IMR-90 (cell line): ENCODE measurements around the gene HIF1A. TPM values are rescaled to one million over a fixed set of nuclear protein-coding genes. Genes with fewer than 3 reads are reported as not detected.

Source experiments
- ATAC-seq: fragments of 200-7000 bp; cut with Tn5 transposase; 2 replicates; pipeline ENCODE4 v1.9.1; 2020; ENCODE audit warnings: low read depth, mild to moderate bottlenecking, moderate library complexity
- BruUV-seq: library from RNA; stranded (reverse); fragments of 400-500 nt; replicated peaks from 2 replicates; lab custom pipeline; 2021; lab: Mats Ljungman, UMichigan
- CTCF ChIA-PET: fragments of 300-600 bp; formaldehyde crosslinking; extraction: SDS; loops from one replicate; lab custom pipeline; 2021; ENCODE audit warnings: antibody characterized with exemption; lab: Yijun Ruan, JAX
- POLR2A ChIA-PET: fragments of 300-600 bp; sonication (Branson Sonifier 250); formaldehyde crosslinking; loops from one replicate; lab custom pipeline; 2022; ENCODE audit warnings: antibody characterized with exemption; ENCODE audit not compliant: unreplicated experiment; lab: Charles Lee
- DNase-seq: peaks from one replicate; pipeline ENCODE4 v3.0.0; 2013
- H2AFZ ChIP-seq: replicated peaks from 2 replicates; pipeline ENCODE3; 2013; ENCODE audit warnings: low read length, mild to moderate bottlenecking; ENCODE audit not compliant: poor library complexity
- H2AK5ac ChIP-seq: 2 replicates; pipeline ENCODE4 v1.6.1; 2013; ENCODE audit warnings: low read depth, low read length, inconsistent platforms
- H2AK9ac ChIP-seq: replicated peaks from 2 replicates; pipeline ENCODE3; 2013; ENCODE audit warnings: mild to moderate bottlenecking, low read depth, low read length, moderate library complexity; ENCODE audit not compliant: poor library complexity
- H2BK120ac ChIP-seq: 2 replicates; pipeline ENCODE4 v1.6.1; 2013; ENCODE audit warnings: low read depth, low read length, inconsistent platforms
- H2BK15ac ChIP-seq: 3 replicates; pipeline ENCODE4 v1.6.1; 2013; ENCODE audit warnings: low read depth, low read length, inconsistent platforms
- H2BK20ac ChIP-seq: 2 replicates; pipeline ENCODE4 v1.6.1; 2013; ENCODE audit warnings: low read depth, mild to moderate bottlenecking, inconsistent platforms, low read length, moderate library complexity
- H2BK5ac ChIP-seq: 2 replicates; pipeline ENCODE4 v1.6.1; 2013; ENCODE audit warnings: mild to moderate bottlenecking, low read depth, low read length, inconsistent platforms; ENCODE audit not compliant: poor library complexity, severe bottlenecking
- H3K14ac ChIP-seq: replicated peaks from 2 replicates; pipeline ENCODE4 v1.6.1; 2013; ENCODE audit warnings: low read depth, low read length, inconsistent platforms
- H3K18ac ChIP-seq: 2 replicates; pipeline ENCODE4 v1.6.1; 2013; ENCODE audit warnings: low read depth, low read length, control low read depth
- H3K23ac ChIP-seq: 2 replicates; pipeline ENCODE4 v1.6.1; 2013; ENCODE audit warnings: low read depth, low read length, inconsistent platforms
- H3K27ac ChIP-seq: 2 replicates; pipeline ENCODE4 v1.5.1; 2013; ENCODE audit warnings: mild to moderate bottlenecking, control low read depth, low read length; ENCODE audit not compliant: insufficient read depth
- H3K27me3 ChIP-seq: 2 replicates; pipeline ENCODE4 v1.6.1; 2013; ENCODE audit warnings: low read length; ENCODE audit not compliant: control insufficient read depth, insufficient read depth
- H3K36me3 ChIP-seq: 2 replicates; pipeline ENCODE4 v1.6.1; 2013; ENCODE audit warnings: low read length, mixed read lengths; ENCODE audit not compliant: control insufficient read depth, insufficient read depth
- H3K4ac ChIP-seq: 2 replicates; pipeline ENCODE4 v1.6.1; 2013; ENCODE audit warnings: low read depth, low read length, inconsistent platforms
- H3K4me1 ChIP-seq: 2 replicates; pipeline ENCODE4 v1.6.1; 2013; ENCODE audit warnings: low read length, mixed read lengths; ENCODE audit not compliant: control insufficient read depth, insufficient read depth
- H3K4me2 ChIP-seq: 2 replicates; pipeline ENCODE4 v1.6.1; 2013; ENCODE audit warnings: low read depth, mild to moderate bottlenecking, control low read depth, low read length, moderate library complexity
- H3K4me3 ChIP-seq: 2 replicates; pipeline ENCODE4 v1.5.1; 2013; ENCODE audit warnings: low read depth, mild to moderate bottlenecking, control low read depth, low read length, moderate library complexity; ENCODE audit not compliant: insufficient read depth
- H3K56ac ChIP-seq: 2 replicates; pipeline ENCODE4 v1.6.1; 2013; ENCODE audit warnings: low read length, inconsistent platforms; ENCODE audit not compliant: insufficient read depth; ENCODE audit errors: extremely low read depth
- H3K79me1 ChIP-seq, 2 experiments: 2 replicates each; pipeline ENCODE4 v1.6.1; 2013; ENCODE audit warnings: low read length in 2 of 2, inconsistent platforms in 1 of 2, low read depth in 1 of 2
- H3K9ac ChIP-seq: 2 replicates; pipeline ENCODE4 v1.6.1; 2013; ENCODE audit warnings: low read depth, low read length, control low read depth
- H3K9me1 ChIP-seq: 2 replicates; pipeline ENCODE4 v1.6.1; 2013; ENCODE audit warnings: low read length, inconsistent platforms; ENCODE audit not compliant: insufficient read depth
- H3K9me3 ChIP-seq: 2 replicates; pipeline ENCODE4 v1.6.1; 2013; ENCODE audit warnings: low read length; ENCODE audit not compliant: control insufficient read depth, insufficient read depth
- H4K20me1 ChIP-seq: 2 replicates; pipeline ENCODE4 v1.6.1; 2013; ENCODE audit warnings: low read length, inconsistent platforms; ENCODE audit not compliant: insufficient read depth
- H4K5ac ChIP-seq: 2 replicates; pipeline ENCODE4 v1.6.1; 2013; ENCODE audit warnings: mild to moderate bottlenecking, low read depth, low read length, control low read depth
- H4K8ac ChIP-seq, 2 experiments: 2 replicates each; pipeline ENCODE4 v1.6.1; 2013; ENCODE audit warnings: low read depth in 2 of 2, low read length in 2 of 2, control low read depth in 1 of 2, inconsistent platforms in 1 of 2
- H4K91ac ChIP-seq: 2 replicates; pipeline ENCODE4 v1.6.1; 2013; ENCODE audit warnings: low read depth, low read length, inconsistent platforms; ENCODE audit not compliant: insufficient read depth
- CEBPB ChIP-seq: IDR thresholded peaks from 2 replicates; pipeline ENCODE4 v1.6.1; 2012; ENCODE audit warnings: low read depth, low read length, improper control_type of control experiment
- CHD1 ChIP-seq: IDR thresholded peaks from 2 replicates; pipeline ENCODE4 v1.6.1; 2012; ENCODE audit warnings: low read depth, low read length, improper control_type of control experiment
- FOS ChIP-seq: fragments of 150-350 bp; IDR thresholded peaks from 2 replicates; pipeline ENCODE4 v1.6.1; 2016; ENCODE audit warnings: low read depth, low read length
- MAZ ChIP-seq: IDR thresholded peaks from 2 replicates; pipeline ENCODE4 v1.6.1; 2012; ENCODE audit warnings: low read depth, mild to moderate bottlenecking, low read length, improper control_type of control experiment, moderate library complexity, borderline replicate concordance
- MXI1 ChIP-seq: IDR thresholded peaks from 2 replicates; pipeline ENCODE4 v1.6.1; 2012; ENCODE audit warnings: low read depth, mild to moderate bottlenecking, low read length, moderate library complexity, borderline replicate concordance
- NFE2L2 ChIP-seq: fragments of 150-350 bp; IDR thresholded peaks from 2 replicates; pipeline ENCODE4 v1.6.1; 2016; ENCODE audit warnings: low read depth, mild to moderate bottlenecking, low read length
- POLR2A ChIP-seq: IDR thresholded peaks from 2 replicates; pipeline ENCODE4 v1.6.1; 2012; ENCODE audit warnings: mild to moderate bottlenecking, low read depth, low read length
- RCOR1 ChIP-seq: IDR thresholded peaks from 2 replicates; pipeline ENCODE4 v1.6.1; 2012; ENCODE audit warnings: mild to moderate bottlenecking, low read length, improper control_type of control experiment; ENCODE audit not compliant: insufficient replicate concordance
- RFX5 ChIP-seq: IDR thresholded peaks from 2 replicates; pipeline ENCODE4 v1.8.0; 2012; ENCODE audit warnings: low read depth, mild to moderate bottlenecking, low read length, moderate library complexity
- SMC3 ChIP-seq: fragments of 150-350 bp; IDR thresholded peaks from 2 replicates; pipeline ENCODE4 v1.6.1; 2016; ENCODE audit warnings: low read depth, mild to moderate bottlenecking, antibody characterized with exemption, low read length, moderate library complexity
- WGBS, 2 experiments: methylation state at CpG; one replicate each; pipeline versions ENCODE4 v1.1.5 to v1.1.7; 2013; ENCODE audit warnings: missing lambda C conversion rate in 2 of 2; ENCODE audit not compliant: insufficient read length in 1 of 2; ENCODE audit errors: extremely low coverage in 2 of 2; 5-methylcytosine and 5-hydroxymethylcytosine counted together
- dilution Hi-C: fragments of 300-500 bp; cut with HindIII; formaldehyde crosslinking; loops from one replicate; pipeline ENCODE4 v1.14.3; 2018; ENCODE audit warnings: low sequenced_read_pairs; ENCODE audit not compliant: unreplicated experiment
- in situ Hi-C: fragments of 300-500 bp; cut with MboI; formaldehyde crosslinking; loops from 3 replicates; pipeline ENCODE4 v1.14.3; 2019; ENCODE audit warnings: low sequenced_read_pairs, inconsistent platforms, mixed read lengths
- intact Hi-C: fragments of 100-400 bp; cut with micrococcal nuclease; formaldehyde crosslinking; loops from 2 replicates; pipeline ENCODE4 v1.10.0; 2022
- polyA plus RNA-seq, 3 experiments: library from polyadenylated mRNA; depleted of rRNA; stranded (reverse); fragments of >200 nt; gene quantifications; 2 replicates each; pipeline ENCODE4 v1.2.3, GENCODE V29; 2012; ENCODE audit warnings: low replicate concordance in 1 of 3
- total RNA-seq: library from RNA; depleted of rRNA; stranded (reverse); fragments of >200 nt; gene quantifications from 2 replicates; pipeline ENCODE4 v1.2.3, GENCODE V29; 2012
- TF ChIP-seq, protein P1 (sequence below): conservative IDR thresholded peaks from 2 replicates; pipeline ENCODE4 v1.5.1; 2012; ENCODE audit warnings: mild to moderate bottlenecking, low read depth, low read length, improper control_type of control experiment
- TF ChIP-seq, protein P2 (sequence below): fragments of 150-350 bp; IDR thresholded peaks from 2 replicates; pipeline ENCODE4 v1.6.1; 2017; ENCODE audit warnings: mild to moderate bottlenecking, antibody characterized with exemption, low read length, low read depth

The HIF1A gene
- total and polyA plus RNA-seq, 2 of the 4 experiments (the other 2 are of a cell fraction): 128 to 301 TPM

- dilution Hi-C loops (no loop called here), in situ Hi-C loops (no loop called here), intact Hi-C loops (no loop called here)
- H2BK20ac ChIP-seq: no peak overlapping the region
- POLR2A ChIA-PET: no interaction called here
- H3K4me1 ChIP-seq: peaks cover 3% of the 10 kb centered on the region; the same call in 1 of the 2 replicates
- H3K23ac ChIP-seq: no peak overlapping the region
- H3K4me3 ChIP-seq: no peak overlapping the region
- TF ChIP-seq CEBPB: no peak
- no peak for TF ChIP-seq FOS
- no peak for TF ChIP-seq RFX5
- TF ChIP-seq NFE2L2: no peak
- TF ChIP-seq MAZ: no peak
- no peak for TF ChIP-seq SMC3
- no peak for TF ChIP-seq MXI1
- no peak for TF ChIP-seq RCOR1
- no peak for TF ChIP-seq CHD1
- TF ChIP-seq, protein P1, sequence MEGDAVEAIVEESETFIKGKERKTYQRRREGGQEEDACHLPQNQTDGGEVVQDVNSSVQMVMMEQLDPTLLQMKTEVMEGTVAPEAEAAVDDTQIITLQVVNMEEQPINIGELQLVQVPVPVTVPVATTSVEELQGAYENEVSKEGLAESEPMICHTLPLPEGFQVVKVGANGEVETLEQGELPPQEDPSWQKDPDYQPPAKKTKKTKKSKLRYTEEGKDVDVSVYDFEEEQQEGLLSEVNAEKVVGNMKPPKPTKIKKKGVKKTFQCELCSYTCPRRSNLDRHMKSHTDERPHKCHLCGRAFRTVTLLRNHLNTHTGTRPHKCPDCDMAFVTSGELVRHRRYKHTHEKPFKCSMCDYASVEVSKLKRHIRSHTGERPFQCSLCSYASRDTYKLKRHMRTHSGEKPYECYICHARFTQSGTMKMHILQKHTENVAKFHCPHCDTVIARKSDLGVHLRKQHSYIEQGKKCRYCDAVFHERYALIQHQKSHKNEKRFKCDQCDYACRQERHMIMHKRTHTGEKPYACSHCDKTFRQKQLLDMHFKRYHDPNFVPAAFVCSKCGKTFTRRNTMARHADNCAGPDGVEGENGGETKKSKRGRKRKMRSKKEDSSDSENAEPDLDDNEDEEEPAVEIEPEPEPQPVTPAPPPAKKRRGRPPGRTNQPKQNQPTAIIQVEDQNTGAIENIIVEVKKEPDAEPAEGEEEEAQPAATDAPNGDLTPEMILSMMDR: no peak
- no peak for TF ChIP-seq POLR2A
- TF ChIP-seq, protein P2, sequence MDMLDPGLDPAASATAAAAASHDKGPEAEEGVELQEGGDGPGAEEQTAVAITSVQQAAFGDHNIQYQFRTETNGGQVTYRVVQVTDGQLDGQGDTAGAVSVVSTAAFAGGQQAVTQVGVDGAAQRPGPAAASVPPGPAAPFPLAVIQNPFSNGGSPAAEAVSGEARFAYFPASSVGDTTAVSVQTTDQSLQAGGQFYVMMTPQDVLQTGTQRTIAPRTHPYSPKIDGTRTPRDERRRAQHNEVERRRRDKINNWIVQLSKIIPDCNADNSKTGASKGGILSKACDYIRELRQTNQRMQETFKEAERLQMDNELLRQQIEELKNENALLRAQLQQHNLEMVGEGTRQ: no peak
- H4K8ac ChIP-seq: no peak overlapping the region
- H4K5ac ChIP-seq: no peak overlapping the region
- no peak overlapping the region for H3K9ac ChIP-seq
- no peak for ATAC-seq
- no peak overlapping the region; the same call in 1 of the 2 replicates for H2AK5ac ChIP-seq
- CTCF ChIA-PET: no interaction called here
- H3K79me1 ChIP-seq: peaks cover 11 to 27% of the 10 kb centered on the region in 2 experiments
- WGBS, 2 experiments: no CpG with 5 or more reads among the region's 7 CpGs
- no peak overlapping the region for H4K91ac ChIP-seq
- no peak overlapping the region for H2BK5ac ChIP-seq
- no peaks in the 10 kb centered on the region for H3K36me3 ChIP-seq
- H3K4ac ChIP-seq: no peak overlapping the region
- no peak for DNase-seq
- H4K20me1 ChIP-seq: 0 out of 2 replicates have a peak, but pooled peaks cover 4% of the 10 kb centered on the region
- H2AFZ ChIP-seq: no peak overlapping the region
- H3K4me2 ChIP-seq: no peak overlapping the region
- no peak overlapping the region for H2AK9ac ChIP-seq
- no peak overlapping the region for H3K14ac ChIP-seq
- peaks cover 4% of the 10 kb centered on the region for H3K9me3 ChIP-seq
- H3K27me3 ChIP-seq: no peaks in the 10 kb centered on the region
- H2BK120ac ChIP-seq: no peak overlapping the region
- no peak overlapping the region for H3K56ac ChIP-seq
- H2BK15ac ChIP-seq: no peak overlapping the region
- no peak overlapping the region for H3K27ac ChIP-seq
- H3K18ac ChIP-seq: no peak overlapping the region
- H3K9me1 ChIP-seq: no peaks in the 10 kb centered on the region
- BruUV-seq: no TSS peak
Observed at GRCh38 chr14:61759878-61760277, 64.6 kb downstream of the HIF1A start.
